ENCODE measurements around the gene PGRMC2.

- TF ChIP-seq CTCF (IDR thresholded peaks at IDR 0.05) (no peak), POLR2A (IDR thresholded peaks at IDR 0.05) (no peak)
These were observed 7.9 kb downstream of the PGRMC2 start for GRCh38 chr4:128279624-128280225.

Data from body of pancreas (tissue), 4 donors.